Naive B cell (primary cell): Measurements from ENCODE around the gene CCDC120. TPM values are rescaled to one million over a fixed set of nuclear protein-coding genes. Genes with fewer than 3 reads are reported as not detected.

ENCODE experiments used
- ATAC-seq, 2 donors: fragments of 150-1000 bp; cut with Tn5 transposase; 2 replicates each; pipeline ENCODE4 v1.10.0; 2021; ENCODE audit warnings: low read depth in 2 of 2, mild to moderate bottlenecking in 2 of 2, moderate library complexity in 2 of 2
- DNase-seq: peaks from one replicate; pipeline ENCODE4 v3.0.0; 2022
- H3K27ac Mint-ChIP-seq, 6 donors: one replicate each; pipeline ENCODE4 v1.8.0; 2020 to 2022; ENCODE audit warnings: mild to moderate bottlenecking in 6 of 6, mixed read lengths in 6 of 6, moderate library complexity in 5 of 6, inconsistent platforms in 2 of 6
- H3K27me3 Mint-ChIP-seq, 3 donors: one replicate each; pipeline ENCODE4 v1.8.0; 2021 to 2022; ENCODE audit warnings: mixed read lengths in 3 of 3, mild to moderate bottlenecking in 1 of 3
- H3K36me3 Mint-ChIP-seq, 2 donors: one replicate each; pipeline ENCODE4 v1.8.0; 2020 to 2022; ENCODE audit warnings: mixed read lengths in 2 of 2, inconsistent platforms in 1 of 2, mild to moderate bottlenecking in 1 of 2
- H3K4me1 Mint-ChIP-seq, 3 donors: one replicate each; pipeline ENCODE4 v1.8.0; 2020 to 2022; ENCODE audit warnings: mixed read lengths in 3 of 3, inconsistent platforms in 1 of 3, mild to moderate bottlenecking in 1 of 3, moderate library complexity in 1 of 3
- H3K4me3 Mint-ChIP-seq, 8 donors: one replicate each; pipeline ENCODE4 v1.8.0; 2020 to 2022; ENCODE audit warnings: mild to moderate bottlenecking in 8 of 8, mixed read lengths in 8 of 8, moderate library complexity in 8 of 8, inconsistent platforms in 2 of 8
- H3K9me3 Mint-ChIP-seq, 7 donors: one replicate each; pipeline ENCODE4 v1.8.0; 2020 to 2022; ENCODE audit warnings: mixed read lengths in 7 of 7, mild to moderate bottlenecking in 5 of 7, inconsistent platforms in 2 of 7, moderate library complexity in 1 of 7
- polyA plus RNA-seq, 6 donors: library from polyadenylated mRNA; unstranded; fragments of 300-500 nt; fragmentation: Illumina TruSeq; gene quantifications; one replicate each; pipeline ENCODE4 v1.2.3, GENCODE V29; 2021; ENCODE audit warnings: low read depth in 6 of 6

The CCDC120 gene
- polyA plus RNA-seq, 6 donors from 2014 or later = 0.62 to 1.7 (median 0.79) TPM; not detected in 1

DNA sequence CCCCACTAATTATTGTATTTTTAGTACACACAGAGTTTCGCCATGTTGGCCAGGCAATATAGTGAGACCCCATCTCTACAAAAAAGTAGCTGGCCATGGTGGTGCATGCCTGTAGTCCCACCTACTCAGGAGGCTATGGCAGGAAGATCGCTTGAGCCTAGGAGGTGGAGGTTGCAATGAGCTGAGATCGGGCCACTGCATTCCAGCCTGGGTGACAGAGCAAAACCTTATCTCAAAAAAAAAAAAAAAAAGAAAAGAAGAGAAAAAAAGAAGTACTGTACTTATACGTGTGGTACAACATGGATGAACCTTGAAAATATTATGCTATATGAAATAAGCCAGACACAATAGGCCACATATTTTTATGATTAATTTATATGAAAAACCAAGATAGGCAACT lies 30.8 kb downstream of the CCDC120 start:
- H3K4me3 Mint-ChIP-seq = no peak overlapping the region
- no peaks in the 10 kb centered on the region for H3K4me1 Mint-ChIP-seq
- no peak overlapping the region for H3K27ac Mint-ChIP-seq
- no peaks in the 10 kb centered on the region for H3K36me3 Mint-ChIP-seq
- H3K27me3 Mint-ChIP-seq = no peaks in the 10 kb centered on the region
- DNase-seq (no peak), ATAC-seq (no peak)
- peaks cover 0 to 2% (median 0%) of the 10 kb centered on the region in 7 donors for H3K9me3 Mint-ChIP-seq

DNA sequence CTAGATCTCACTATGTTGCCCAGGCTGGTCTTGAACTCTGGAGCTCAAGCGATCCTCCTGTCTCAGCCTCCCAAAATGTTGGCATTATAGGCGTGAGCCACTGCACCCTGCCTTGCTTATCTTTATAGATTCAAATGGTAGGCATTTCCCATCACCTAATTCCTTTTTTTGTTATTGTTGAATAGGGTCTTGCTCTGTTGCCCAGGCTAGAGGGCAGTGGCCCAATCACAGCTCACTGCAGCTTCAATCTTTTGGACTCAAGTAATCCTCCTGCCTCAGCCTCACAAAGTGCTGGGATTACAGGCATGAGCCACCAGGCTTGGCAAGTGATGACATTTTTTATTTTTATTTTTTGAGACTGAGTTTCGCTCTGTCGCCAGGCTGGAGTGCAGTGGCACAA lies 37.6 kb downstream of the CCDC120 start:
- H3K4me1 Mint-ChIP-seq = peaks cover 0 to 12% (median 4%) of the 10 kb centered on the region in 3 donors
- H3K27ac Mint-ChIP-seq = no peak overlapping the region
- ATAC-seq = no peak
- H3K4me3 Mint-ChIP-seq = no peak overlapping the region
- H3K9me3 Mint-ChIP-seq = no peaks in the 10 kb centered on the region
- DNase-seq = no peak
- H3K36me3 Mint-ChIP-seq = no peaks in the 10 kb centered on the region
- no peaks in the 10 kb centered on the region for H3K27me3 Mint-ChIP-seq

DNA sequence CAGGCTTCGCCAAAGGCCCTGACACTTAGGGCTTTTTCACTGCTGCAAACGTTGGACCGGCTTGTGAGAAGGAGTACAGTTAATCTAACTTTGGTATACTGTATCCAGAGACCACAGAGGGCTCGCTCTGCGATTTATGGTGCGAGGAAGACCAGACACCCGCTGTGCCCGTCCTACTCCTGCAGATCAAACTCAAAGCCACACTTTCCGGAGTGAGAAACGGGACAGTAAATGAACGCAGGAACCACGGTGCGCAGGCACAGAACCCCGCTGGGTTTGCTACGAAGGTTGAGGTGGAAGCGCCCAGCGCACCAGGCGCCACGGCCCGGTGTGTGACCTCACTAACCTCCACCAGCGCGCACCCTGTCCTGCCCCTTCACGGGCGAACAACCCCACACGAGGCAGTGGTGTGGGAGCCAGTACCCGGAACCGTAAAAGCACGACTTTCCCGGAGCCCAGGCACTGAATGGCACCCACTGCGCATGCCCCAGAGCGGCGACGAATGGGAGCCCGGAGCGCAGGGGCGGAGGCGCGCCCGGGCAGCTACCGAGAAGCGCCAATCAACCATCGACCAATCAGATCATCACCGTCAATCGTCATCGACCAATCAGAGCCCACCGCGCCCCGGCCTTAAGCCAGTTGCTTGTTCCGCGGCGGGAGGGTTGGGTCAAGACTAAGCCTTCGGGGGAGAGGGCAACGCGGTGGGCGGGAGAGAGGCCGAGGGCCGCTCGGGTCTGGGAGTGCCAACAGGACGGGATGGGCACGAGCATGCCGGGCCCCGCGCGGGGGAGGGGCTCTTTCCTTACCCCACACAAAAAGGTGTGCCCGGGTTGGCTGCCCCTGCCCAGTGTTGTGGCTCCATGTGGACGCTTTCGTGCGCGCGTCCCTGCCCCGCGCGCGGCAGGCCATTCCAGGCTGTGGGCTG lies 42.2 kb downstream of the CCDC120 start:
- H3K4me1 Mint-ChIP-seq = peaks cover 0 to 18% (median 11%) of the 10 kb centered on the region in 3 donors
- H3K4me3 Mint-ChIP-seq = peak overlapping the region; percentile 79 to 95 (median 92)
- ATAC-seq = peak; percentile 87 to 88
- no peaks in the 10 kb centered on the region for H3K36me3 Mint-ChIP-seq
- no peaks in the 10 kb centered on the region for H3K27me3 Mint-ChIP-seq
- H3K27ac Mint-ChIP-seq = peak overlapping the region; percentile 84 to 98 (median 96)
- DNase-seq = peak; percentile 89
- H3K9me3 Mint-ChIP-seq = no peaks in the 10 kb centered on the region

DNA sequence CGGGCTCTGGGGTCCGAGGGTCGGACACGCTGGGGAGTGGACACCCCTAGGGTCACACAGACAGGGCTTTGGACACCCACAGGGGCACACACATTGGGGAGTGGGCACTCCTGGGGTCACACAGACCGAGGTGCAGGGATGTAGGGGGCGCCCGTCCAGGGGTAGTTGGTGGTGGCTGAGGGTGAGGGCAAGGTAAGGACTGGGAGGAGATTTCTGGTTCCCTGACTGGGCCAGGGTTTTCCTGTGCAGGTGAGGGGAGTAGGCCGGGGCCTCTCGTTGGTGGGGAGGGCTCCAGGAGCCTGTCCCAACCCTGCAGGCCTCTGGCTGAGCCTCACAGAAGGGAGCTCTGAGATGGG lies 42.8 kb downstream of the CCDC120 start:
- Mint-ChIP-seq H3K27ac (peak overlapping the region in 4 of 6 donors; percentile 59 to 84 (median 82)), H3K4me3 (peak overlapping the region; percentile 79 to 95 (median 92)), H3K36me3 (no peaks in the 10 kb centered on the region), H3K4me1 (peaks cover 0 to 18% (median 11%) of the 10 kb centered on the region in 3 donors), H3K27me3 (no peaks in the 10 kb centered on the region), H3K9me3 (no peaks in the 10 kb centered on the region)
- ATAC-seq = no peak
- no peak for DNase-seq

DNA sequence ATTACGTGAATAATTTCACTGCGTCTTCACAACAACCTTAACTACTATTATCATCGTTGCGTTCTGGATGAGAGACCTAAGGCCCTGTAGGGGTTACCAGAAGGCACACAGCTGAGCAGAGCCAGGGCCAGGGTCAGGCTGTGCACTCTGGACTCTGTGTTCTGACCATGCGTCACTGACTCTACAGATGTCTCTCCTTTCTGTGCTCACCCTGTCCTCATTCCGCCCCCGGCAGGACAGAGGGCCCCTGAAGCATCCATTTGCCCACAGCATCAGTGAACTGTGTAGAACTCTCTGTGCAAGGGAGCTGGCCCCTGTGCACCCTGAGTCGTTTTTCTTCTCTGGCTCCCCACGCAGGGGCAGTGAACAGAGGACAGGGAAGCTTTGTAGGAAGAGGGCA lies 43.4 kb downstream of the CCDC120 start:
- DNase-seq = no peak
- H3K9me3 Mint-ChIP-seq = no peaks in the 10 kb centered on the region
- H3K4me1 Mint-ChIP-seq = peaks cover 0 to 21% (median 11%) of the 10 kb centered on the region in 3 donors
- no peaks in the 10 kb centered on the region for H3K27me3 Mint-ChIP-seq
- H3K36me3 Mint-ChIP-seq = no peaks in the 10 kb centered on the region
- H3K27ac Mint-ChIP-seq = peak overlapping the region in 1 of 6 donors; percentile 86
- peak overlapping the region; percentile 79 to 95 (median 92) for H3K4me3 Mint-ChIP-seq
- ATAC-seq = no peak

DNA sequence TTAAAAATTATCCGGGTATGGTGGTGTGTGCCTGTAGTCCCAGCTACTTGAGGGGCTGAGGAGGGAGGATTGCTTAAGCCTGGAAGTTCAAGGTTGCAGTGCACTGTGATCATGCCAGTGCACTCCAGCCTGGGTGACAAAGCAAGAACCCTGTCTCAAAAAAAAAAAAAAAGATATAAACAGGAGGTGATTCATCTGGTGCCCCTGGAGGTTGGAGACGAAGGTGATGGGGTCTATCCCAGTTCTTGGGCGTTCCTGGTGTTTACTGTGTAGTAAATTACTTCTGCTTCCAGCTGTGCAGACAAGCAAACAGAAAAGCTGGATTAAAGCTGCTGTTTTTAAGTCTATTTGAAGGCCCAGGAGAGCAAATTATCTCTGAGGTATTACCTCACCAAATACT lies 44.8 kb downstream of the CCDC120 start:
- Mint-ChIP-seq H3K27me3 (no peaks in the 10 kb centered on the region), H3K4me1 (peaks cover 0 to 21% (median 11%) of the 10 kb centered on the region in 3 donors), H3K36me3 (no peaks in the 10 kb centered on the region), H3K4me3 (peak overlapping the region in 1 of 8 donors; percentile 24), H3K9me3 (no peaks in the 10 kb centered on the region), H3K27ac (no peak overlapping the region)
- DNase-seq = no peak
- ATAC-seq = no peak

DNA sequence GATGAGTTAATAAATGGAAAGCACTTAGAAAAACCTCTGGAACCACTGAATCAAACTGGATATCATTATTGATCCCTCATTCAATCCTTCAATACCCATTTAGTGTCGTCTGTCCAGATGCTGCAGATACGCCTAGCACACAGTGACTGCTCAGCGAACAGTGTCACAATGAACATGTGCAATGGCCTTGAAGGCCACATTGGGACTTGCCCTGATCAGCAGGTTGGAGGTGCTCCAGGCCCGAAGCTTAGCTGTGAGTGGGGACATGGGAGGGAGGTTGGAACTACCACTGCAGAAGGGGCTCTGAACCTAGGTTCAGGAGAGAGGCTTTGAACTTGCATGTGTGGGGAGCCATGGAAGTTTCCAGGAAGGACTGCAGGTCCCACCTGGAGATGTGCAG lies 47.5 kb downstream of the CCDC120 start:
- no peaks in the 10 kb centered on the region for H3K27me3 Mint-ChIP-seq
- peak overlapping the region in 1 of 8 donors; percentile 54 for H3K4me3 Mint-ChIP-seq
- no peak for DNase-seq
- peak overlapping the region in 1 of 6 donors; percentile 33 for H3K27ac Mint-ChIP-seq
- H3K4me1 Mint-ChIP-seq = peaks cover 0 to 9% (median 9%) of the 10 kb centered on the region in 3 donors
- no peak for ATAC-seq
- no peaks in the 10 kb centered on the region for H3K9me3 Mint-ChIP-seq
- peaks cover 0 to 8% of the 10 kb centered on the region in 2 donors for H3K36me3 Mint-ChIP-seq

DNA sequence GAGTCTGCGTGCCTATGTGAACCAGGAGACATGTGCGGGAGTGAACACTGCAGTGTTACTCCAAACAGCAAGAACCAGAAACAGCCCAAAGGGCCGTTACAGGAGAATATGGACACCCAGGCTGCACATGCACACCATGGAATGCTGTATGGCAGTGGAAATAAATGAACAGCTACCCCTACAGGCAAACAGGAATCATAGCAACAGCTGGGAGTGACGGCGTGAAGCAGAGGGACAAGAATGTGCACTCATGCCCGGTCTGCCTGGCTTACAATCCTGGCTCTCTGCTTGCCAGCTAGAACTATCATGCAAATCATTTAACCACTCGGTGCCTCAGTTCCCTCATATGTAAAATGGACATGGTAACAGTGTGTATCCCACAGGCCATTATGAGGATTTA lies 48.1 kb downstream of the CCDC120 start:
- H3K4me3 Mint-ChIP-seq = no peak overlapping the region
- H3K4me1 Mint-ChIP-seq = peaks cover 0 to 4% (median 3%) of the 10 kb centered on the region in 3 donors
- H3K27ac Mint-ChIP-seq = no peak overlapping the region
- H3K36me3 Mint-ChIP-seq = peaks cover 0 to 8% of the 10 kb centered on the region in 2 donors
- no peaks in the 10 kb centered on the region for H3K9me3 Mint-ChIP-seq
- H3K27me3 Mint-ChIP-seq = no peaks in the 10 kb centered on the region
- ATAC-seq (peak; percentile 30 to 36), DNase-seq (no peak)

DNA sequence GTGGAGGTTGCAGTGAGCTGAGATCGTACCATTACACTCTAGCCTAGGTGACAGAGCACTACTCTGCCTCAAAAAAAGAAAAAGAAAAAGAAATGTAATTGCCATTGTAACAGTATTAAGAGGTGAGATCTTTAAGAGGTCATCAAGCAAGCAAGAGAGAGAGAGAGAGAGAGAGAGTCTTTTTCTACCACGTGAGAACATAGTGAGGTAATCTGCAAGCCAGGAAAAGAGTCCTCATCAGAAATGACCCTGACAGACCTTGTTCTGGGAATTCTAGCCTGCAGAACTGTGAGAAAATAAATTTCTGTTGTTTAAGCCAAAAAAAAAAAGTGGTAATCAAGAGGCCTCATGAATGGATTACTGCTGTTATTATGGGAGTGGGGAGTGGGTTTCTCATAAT lies 49.8 kb downstream of the CCDC120 start:
- DNase-seq (no peak), ATAC-seq (no peak)

DNA sequence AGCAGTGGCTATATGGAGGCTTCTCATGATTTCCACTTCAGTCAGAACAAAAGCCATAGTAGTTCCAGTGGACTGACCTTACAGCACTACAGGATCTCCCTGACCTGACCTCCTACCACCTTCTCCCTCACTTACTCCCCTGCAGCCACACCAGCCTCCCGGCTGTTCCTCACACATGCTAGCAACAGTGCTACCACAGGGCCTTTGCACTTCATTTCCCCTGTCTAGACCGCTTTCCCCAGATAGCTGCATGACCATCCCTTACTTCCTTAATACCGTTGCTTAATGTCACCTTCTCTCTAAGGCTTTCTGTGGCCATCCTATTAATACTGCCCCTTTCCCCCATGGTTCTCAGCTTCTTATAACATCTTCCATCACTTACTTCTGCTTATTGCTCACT lies 51.6 kb downstream of the CCDC120 start:
- H3K27me3 Mint-ChIP-seq = no peaks in the 10 kb centered on the region
- peak overlapping the region in 1 of 6 donors; percentile 20 for H3K27ac Mint-ChIP-seq
- peaks cover 4 to 8% of the 10 kb centered on the region in 2 donors for H3K36me3 Mint-ChIP-seq
- no peak for ATAC-seq
- H3K4me3 Mint-ChIP-seq = no peak overlapping the region
- peaks cover 0 to 3% (median 0%) of the 10 kb centered on the region in 3 donors for H3K4me1 Mint-ChIP-seq
- DNase-seq = no peak
- no peaks in the 10 kb centered on the region for H3K9me3 Mint-ChIP-seq

More for the DNA sequence above, 49.8 kb downstream of the CCDC120 start:
- Mint-ChIP-seq H3K4me1 (peaks cover 0 to 3% (median 0%) of the 10 kb centered on the region in 3 donors), H3K27me3 (no peaks in the 10 kb centered on the region), H3K4me3 (no peak overlapping the region), H3K9me3 (no peaks in the 10 kb centered on the region), H3K36me3 (peaks cover 4 to 8% of the 10 kb centered on the region in 2 donors), H3K27ac (no peak overlapping the region)

DNA sequence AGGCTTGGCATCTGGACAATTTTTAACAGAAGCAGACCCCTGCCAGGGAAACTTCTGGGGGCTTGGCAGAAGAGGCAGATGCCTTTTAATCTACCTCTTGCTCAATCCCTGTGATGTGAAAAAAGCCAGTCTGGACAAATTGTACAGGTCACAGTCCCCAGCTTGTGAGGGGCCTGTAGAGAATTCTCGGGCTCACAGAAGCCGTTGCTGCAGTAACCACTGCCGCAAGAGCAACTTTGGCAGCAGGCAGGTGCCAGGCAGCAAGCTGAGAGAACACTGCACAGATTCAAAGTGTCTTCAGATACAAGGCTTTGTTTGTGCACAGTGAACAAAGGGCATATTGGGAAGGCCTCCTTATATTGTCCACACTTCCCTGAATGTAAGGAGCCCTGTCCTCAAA lies 53.0 kb downstream of the CCDC120 start:
- no peak overlapping the region for H3K4me3 Mint-ChIP-seq
- DNase-seq (no peak), ATAC-seq (no peak)
- no peak overlapping the region for H3K27ac Mint-ChIP-seq
- H3K36me3 Mint-ChIP-seq = peaks cover 4 to 15% of the 10 kb centered on the region in 2 donors
- no peaks in the 10 kb centered on the region for H3K27me3 Mint-ChIP-seq
- H3K9me3 Mint-ChIP-seq = no peaks in the 10 kb centered on the region
- peaks cover 0 to 6% (median 2%) of the 10 kb centered on the region in 3 donors for H3K4me1 Mint-ChIP-seq

DNA sequence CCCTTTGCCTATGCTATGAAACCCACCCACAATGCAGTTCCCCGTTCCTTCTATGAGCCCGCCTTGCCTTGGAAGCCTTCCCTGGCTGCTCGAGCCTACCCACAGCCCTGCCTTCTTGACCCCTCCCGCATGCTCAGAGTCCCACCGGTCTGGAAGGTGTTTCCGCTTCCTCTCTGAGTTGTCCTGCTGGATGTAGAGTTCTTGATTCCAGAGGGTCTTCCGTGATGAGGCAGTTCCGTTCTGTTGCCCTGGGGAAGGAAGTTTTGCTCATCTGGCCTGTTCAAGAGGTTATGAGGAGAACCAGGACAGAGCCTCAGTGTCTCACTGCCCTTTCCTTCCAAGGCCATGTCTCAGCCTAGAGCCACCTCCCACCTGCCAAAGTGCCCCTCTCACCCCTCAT lies 57.3 kb downstream of the CCDC120 start:
- peak overlapping the region in 1 of 8 donors; percentile 73 for H3K4me3 Mint-ChIP-seq
- H3K4me1 Mint-ChIP-seq = peaks cover 5 to 21% (median 9%) of the 10 kb centered on the region in 3 donors
- H3K36me3 Mint-ChIP-seq = peaks cover 9 to 17% of the 10 kb centered on the region in 2 donors
- ATAC-seq = no peak
- no peak for DNase-seq
- H3K9me3 Mint-ChIP-seq = no peaks in the 10 kb centered on the region
- H3K27ac Mint-ChIP-seq = peak overlapping the region in 2 of 6 donors; percentile 28 to 84
- H3K27me3 Mint-ChIP-seq = no peaks in the 10 kb centered on the region

DNA sequence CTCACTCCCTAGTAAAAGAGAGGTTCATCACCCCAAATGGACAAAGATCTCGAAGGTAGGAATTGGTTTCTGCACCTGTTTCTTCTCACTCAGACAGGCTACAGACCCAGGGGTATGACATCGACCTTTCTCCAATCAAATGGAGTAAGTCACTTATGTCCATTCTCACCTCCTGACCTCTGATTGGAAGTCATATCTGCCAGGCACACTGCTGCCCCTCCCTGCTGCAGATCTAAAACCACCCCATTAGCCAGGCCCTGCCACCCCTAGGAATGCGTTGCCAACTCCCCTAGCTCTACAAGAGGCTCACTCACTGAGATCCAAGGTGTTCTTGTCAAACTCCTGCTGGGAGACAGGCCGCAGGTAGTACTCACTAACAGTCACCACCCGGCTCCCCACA lies 57.9 kb downstream of the CCDC120 start:
- Mint-ChIP-seq H3K27ac (no peak overlapping the region), H3K4me3 (no peak overlapping the region)

DNA sequence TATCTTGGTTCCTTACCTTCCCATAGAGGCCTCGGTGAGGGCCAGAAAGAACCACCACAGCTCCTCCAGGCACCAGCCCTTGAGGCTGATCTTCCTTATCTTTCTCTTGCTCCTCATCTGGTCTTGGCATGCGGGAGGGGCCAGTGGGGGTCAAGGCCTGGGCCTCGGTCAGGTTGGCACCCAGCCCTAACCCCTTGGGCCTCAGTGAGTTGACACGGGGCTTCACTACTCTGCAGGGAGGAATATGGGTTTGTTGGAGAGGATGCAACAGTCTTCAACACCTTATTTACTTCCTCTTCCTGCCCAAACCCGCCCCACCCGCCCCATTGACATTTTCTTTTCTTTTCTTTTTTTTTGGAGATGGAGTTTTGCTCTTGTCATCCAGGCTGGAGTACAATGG lies 58.8 kb downstream of the CCDC120 start:
- Mint-ChIP-seq H3K27me3 (no peaks in the 10 kb centered on the region), H3K4me3 (no peak overlapping the region), H3K4me1 (peaks cover 5 to 21% (median 12%) of the 10 kb centered on the region in 3 donors), H3K27ac (peak overlapping the region in 2 of 6 donors; percentile 36 to 84), H3K36me3 (peaks cover 5 to 17% of the 10 kb centered on the region in 2 donors), H3K9me3 (no peaks in the 10 kb centered on the region)
- ATAC-seq (no peak), DNase-seq (no peak)

More for the DNA sequence above, 57.9 kb downstream of the CCDC120 start:
- H3K4me1 Mint-ChIP-seq = peaks cover 5 to 21% (median 9%) of the 10 kb centered on the region in 3 donors
- H3K9me3 Mint-ChIP-seq = no peaks in the 10 kb centered on the region
- no peak for ATAC-seq
- H3K36me3 Mint-ChIP-seq = peaks cover 9 to 17% of the 10 kb centered on the region in 2 donors
- H3K27me3 Mint-ChIP-seq = no peaks in the 10 kb centered on the region
- DNase-seq = no peak
